Gastrocnemius medialis (tissue), 4 donors: ENCODE results near the gene GRID2.

Experiments
- CTCF ChIP-seq, 5 experiments: fragments of 450-650 bp in 3 of 5; fragments of 200-600 bp in 2 of 5; sonication (generic) in 2 of 5; IDR thresholded peaks in 4 of 5; conservative IDR thresholded peaks in 1 of 5; 1 replicate in 4 of 5; 2 replicates in 1 of 5; pipeline ENCODE4 v1.5.1; 2016 to 2019; ENCODE audit warnings: antibody characterized with exemption in 5 of 5, mild to moderate bottlenecking in 3 of 5, moderate library complexity in 3 of 5
- POLR2A ChIP-seq, 2 donors: fragments of 450-650 bp; IDR thresholded peaks; one replicate each; pipeline ENCODE4 v1.6.1; 2017; ENCODE audit warnings: antibody characterized with exemption in 2 of 2, mild to moderate bottlenecking in 2 of 2, moderate library complexity in 2 of 2

GRCh38 chr4:93066749-93067148 is 763.0 kb downstream of the GRID2 start:
- no peak for TF ChIP-seq CTCF (IDR thresholded peaks at IDR 0.05 in 4 of 5, conservative IDR thresholded peaks at IDR 0.05 in 1 of 5)
- TF ChIP-seq POLR2A (IDR thresholded peaks at IDR 0.05): no peak
